CD4-positive, alpha-beta T cell (primary cell): ENCODE data around the gene BLM. TPM values are rescaled to one million over a fixed set of nuclear protein-coding genes. Genes with fewer than 3 reads are reported as not detected.
A peak's percentile ranks its signal among the peaks of the same experiment; 100 is the strongest.
"Not testable (repeated sequence)": the region's sequence is repeated elsewhere in the genome, so short reads cannot be mapped to it uniquely, and the experiment has no call there.

Source experiments
- ATAC-seq: fragments of 200-7000 bp; cut with Tn5 transposase; one replicate; pipeline ENCODE4 v1.10.0; 2022; ENCODE audit warnings: mild to moderate bottlenecking; ENCODE audit not compliant: poor library complexity
- CTCF ChIA-PET: fragments of 350-600 bp; sonication (Branson Sonifier 250); formaldehyde crosslinking; loops from one replicate; lab custom pipeline; 2021; ENCODE audit warnings: antibody characterized with exemption, inconsistent platforms; lab: Charles Lee
- POLR2A ChIA-PET: fragments of 350-600 bp; sonication (Branson Sonifier 250); formaldehyde crosslinking; loops from one replicate; lab custom pipeline; 2021; ENCODE audit warnings: antibody characterized with exemption, inconsistent platforms; lab: Charles Lee
- DNase-seq, 14 experiments: peaks; one replicate each; pipeline ENCODE4 v3.0.0-alpha.2; 2013 to 2020; ENCODE audit warnings: mixed read lengths in 2 of 14
- H3K27ac ChIP-seq, 2 donors: one replicate each; pipeline versions ENCODE4 v1.5.1 to v1.7.0; 2013; ENCODE audit warnings: low read length in 2 of 2, low read depth in 1 of 2, mild to moderate bottlenecking in 1 of 2
- H3K27me3 ChIP-seq, 2 experiments: 1 replicate in 1 of 2; 2 replicates in 1 of 2; pipeline versions ENCODE4 v1.6.1 to v1.7.0; 2013; ENCODE audit warnings: low read length in 2 of 2, control low read depth in 1 of 2, mild to moderate bottlenecking in 1 of 2, moderate library complexity in 1 of 2; ENCODE audit not compliant: insufficient read depth in 2 of 2, control insufficient read depth in 1 of 2
- H3K36me3 ChIP-seq: one replicate; pipeline ENCODE4 v1.6.1; 2013; ENCODE audit warnings: low read length, control low read depth; ENCODE audit not compliant: insufficient read depth
- H3K4me1 ChIP-seq: one replicate; pipeline ENCODE4 v1.6.1; 2013; ENCODE audit warnings: low read length, control low read depth; ENCODE audit not compliant: insufficient read depth
- H3K4me3 ChIP-seq: one replicate; pipeline ENCODE4 v1.5.1; 2013; ENCODE audit warnings: mild to moderate bottlenecking, low read length, moderate library complexity
- H3K9me3 ChIP-seq, 2 experiments: 1 replicate in 1 of 2; 2 replicates in 1 of 2; pipeline versions ENCODE4 v1.6.1 to v1.7.0; 2013; ENCODE audit warnings: low read length in 2 of 2, mild to moderate bottlenecking in 2 of 2, control low read depth in 1 of 2, moderate library complexity in 1 of 2; ENCODE audit not compliant: control insufficient read depth in 1 of 2, insufficient read depth in 1 of 2
- H3K27ac Mint-ChIP-seq: one replicate; pipeline ENCODE4 v1.8.0; 2020; ENCODE audit warnings: mixed read lengths
- H3K27me3 Mint-ChIP-seq: one replicate; pipeline ENCODE4 v1.8.0; 2021; ENCODE audit warnings: mixed read lengths
- H3K36me3 Mint-ChIP-seq: one replicate; pipeline ENCODE4 v1.8.0; 2021; ENCODE audit warnings: low read depth, mixed read lengths
- H3K4me1 Mint-ChIP-seq: one replicate; pipeline ENCODE4 v1.8.0; 2021; ENCODE audit warnings: low read depth, mixed read lengths
- H3K4me3 Mint-ChIP-seq: one replicate; pipeline ENCODE4 v1.8.0; 2020; ENCODE audit warnings: mild to moderate bottlenecking, mixed read lengths
- H3K9me3 Mint-ChIP-seq: one replicate; pipeline ENCODE4 v1.8.0; 2020; ENCODE audit warnings: mixed read lengths
- intact Hi-C, 2 experiments: fragments of 100-400 bp; cut with DNase I in 1 of 2; cut with micrococcal nuclease in 1 of 2; formaldehyde crosslinking; loops; one replicate each; pipeline versions ENCODE4 v1.15.1 to v1.9.0; 2023 to 2025; cut with DNase I, micrococcal nuclease
- polyA plus RNA-seq, 2 donors: library from polyadenylated mRNA; unstranded; fragments of 120-200 nt; gene quantifications; one replicate each; pipeline ENCODE4 v1.2.1, GENCODE V29; 2013
- total RNA-seq, 174 experiments: library from RNA in 2 of 174; stranded (reverse) in 2 of 174; gene quantifications; one replicate each; pipeline ENCODE4 v1.2.3 and lab custom pipeline; 2021 to 2026
- TF ChIP-seq, protein P1 (sequence below): fragments of 200-600 bp; IDR thresholded peaks from one replicate; pipeline ENCODE4 v1.8.0; 2022; ENCODE audit warnings: antibody characterized with exemption, mild to moderate bottlenecking

BLM gene
- 1 to 10 TPM; 1.6 to 1.8 TPM for total RNA-seq
- polyA plus RNA-seq (2013, experiment 1 of 2) = 3.6 TPM
- polyA plus RNA-seq (2013, experiment 2 of 2) = 5.3 TPM
- total RNA-seq (lab: John Stamatoyannopoulos, UW) = 6.1 to 178 (median 17.6) reads per million in 172 experiments

DNA sequence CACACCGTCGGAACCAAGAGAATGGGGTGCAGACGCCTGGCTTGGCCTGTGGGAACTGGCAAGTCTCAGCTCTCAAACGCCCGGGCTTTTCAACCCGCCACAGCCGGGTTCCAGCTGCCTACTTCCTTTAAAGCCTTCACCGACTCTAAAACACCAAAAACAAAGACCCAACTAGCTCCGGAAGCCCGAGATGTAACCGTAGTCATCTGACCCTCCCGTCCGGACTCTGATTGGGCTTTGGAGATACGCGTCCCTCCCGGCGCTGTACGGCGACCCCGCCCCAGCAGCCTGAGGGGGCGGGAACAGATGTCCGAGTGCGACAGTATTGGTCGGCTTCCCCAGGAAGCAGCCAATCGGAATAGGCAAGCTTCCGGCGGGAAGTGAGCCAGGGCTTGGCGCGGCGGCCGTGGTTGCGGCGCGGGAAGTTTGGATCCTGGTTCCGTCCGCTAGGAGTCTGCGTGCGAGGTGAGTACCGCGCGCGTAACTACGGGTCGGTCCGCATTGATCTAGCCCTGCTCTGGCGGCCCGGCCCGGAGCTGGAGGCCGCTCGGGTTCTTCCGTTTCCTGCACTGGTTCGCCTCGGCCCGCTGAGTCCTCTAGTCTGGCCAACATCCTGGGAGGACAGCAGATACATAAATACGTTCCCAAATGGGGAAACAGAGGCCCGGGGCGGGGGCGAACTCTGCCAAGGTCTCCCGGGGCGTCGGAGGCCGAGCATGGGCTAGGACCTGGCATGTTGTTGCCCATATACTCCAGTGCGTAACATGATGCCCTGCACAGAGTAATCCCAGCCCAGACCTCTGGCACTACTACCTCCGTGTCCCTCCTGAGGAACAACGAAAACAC, at the start of gene BLM:
Gene BLM (plus strand): TSS at position 371 of the 846 bp plus-strand sequence. CDS start 30,047 bp downstream, outside the sequence.
- Mint-ChIP-seq H3K27ac (peak within 1 kb of the TSS; percentile 96), H3K4me3 (peak within 1 kb of the TSS; percentile 99), H3K4me1 (peaks cover 29% of the 10 kb centered on the region), H3K9me3 (no peaks in the 10 kb centered on the region), H3K36me3 (peaks cover 8% of the 10 kb centered on the region), H3K27me3 (no peaks in the 10 kb centered on the region)
- Histone ChIP-seq H3K4me3 (peak within 1 kb of the TSS; percentile 78), H3K9me3 (no peaks in the 10 kb centered on the region), H3K27me3 (no peaks in the 10 kb centered on the region), H3K36me3 (no peaks in the 10 kb centered on the region), H3K4me1 (peaks cover 13% of the 10 kb centered on the region), H3K27ac (peak within 1 kb of the TSS; percentile 82 to 92)
- TF ChIP-seq, protein P1, sequence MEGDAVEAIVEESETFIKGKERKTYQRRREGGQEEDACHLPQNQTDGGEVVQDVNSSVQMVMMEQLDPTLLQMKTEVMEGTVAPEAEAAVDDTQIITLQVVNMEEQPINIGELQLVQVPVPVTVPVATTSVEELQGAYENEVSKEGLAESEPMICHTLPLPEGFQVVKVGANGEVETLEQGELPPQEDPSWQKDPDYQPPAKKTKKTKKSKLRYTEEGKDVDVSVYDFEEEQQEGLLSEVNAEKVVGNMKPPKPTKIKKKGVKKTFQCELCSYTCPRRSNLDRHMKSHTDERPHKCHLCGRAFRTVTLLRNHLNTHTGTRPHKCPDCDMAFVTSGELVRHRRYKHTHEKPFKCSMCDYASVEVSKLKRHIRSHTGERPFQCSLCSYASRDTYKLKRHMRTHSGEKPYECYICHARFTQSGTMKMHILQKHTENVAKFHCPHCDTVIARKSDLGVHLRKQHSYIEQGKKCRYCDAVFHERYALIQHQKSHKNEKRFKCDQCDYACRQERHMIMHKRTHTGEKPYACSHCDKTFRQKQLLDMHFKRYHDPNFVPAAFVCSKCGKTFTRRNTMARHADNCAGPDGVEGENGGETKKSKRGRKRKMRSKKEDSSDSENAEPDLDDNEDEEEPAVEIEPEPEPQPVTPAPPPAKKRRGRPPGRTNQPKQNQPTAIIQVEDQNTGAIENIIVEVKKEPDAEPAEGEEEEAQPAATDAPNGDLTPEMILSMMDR = peak; percentile 27
- CTCF ChIA-PET = interaction anchor here (0.7 to 1.8 kb wide), 7 partner anchors 69 to 398 kb away, joined by 3 to 8 read pairs (median 3); partner anchors contain the start of genes HDDC3 and UNC45A
- ATAC-seq (peak; percentile 99), DNase-seq (peak; percentile 88 to 99 (median 93))
- POLR2A ChIA-PET = interaction anchor here (0.5 to 2.4 kb wide), 26 partner anchors 11 to 716 kb away, joined by 3 to 16 read pairs (median 4); partner anchors contain the start of genes HDDC3, IQGAP1, MAN2A2 and RCCD1
- intact Hi-C loops = loop anchor here (1.0 to 10.0 kb wide), 6 partner anchors 52 to 612 kb away; partner anchors contain the start of genes HDDC3 (in 1 of the 2) and IDH2 (in 1 of the 2)

DNA sequence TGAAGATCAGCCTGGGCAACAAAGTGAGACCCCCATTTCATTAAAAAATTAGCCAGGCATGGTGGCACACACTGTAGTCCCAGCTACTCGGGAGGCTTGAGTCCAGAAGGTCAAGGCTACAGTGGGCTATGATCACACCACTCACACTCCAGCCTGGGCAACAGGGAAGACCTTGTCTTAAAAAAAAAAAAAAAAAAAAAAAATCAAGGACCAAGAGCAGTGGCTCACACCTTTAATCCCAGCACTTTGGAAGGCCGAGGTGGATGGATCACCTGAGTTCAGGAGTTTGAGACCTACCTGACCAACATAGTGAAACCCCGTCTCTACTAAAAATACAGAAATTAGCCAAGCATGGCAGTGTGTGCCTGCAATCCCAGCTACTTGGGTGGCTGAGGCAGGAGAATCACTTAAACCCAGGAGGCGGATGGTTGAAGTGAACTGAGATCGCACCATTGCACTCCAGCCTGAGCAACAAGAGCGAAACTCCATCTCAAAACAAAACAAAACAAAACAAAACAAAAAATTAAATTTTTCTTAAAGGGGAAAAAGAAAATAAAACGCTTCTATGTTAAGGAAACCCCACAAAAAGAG, 49.3 kb upstream of the BLM start:
- H3K36me3 Mint-ChIP-seq, DNase-seq, H3K36me3 ChIP-seq, H3K27me3 Mint-ChIP-seq, H3K9me3 Mint-ChIP-seq, CTCF ChIA-PET, H3K4me3 Mint-ChIP-seq, H3K27ac Mint-ChIP-seq, H3K9me3 ChIP-seq, H3K27ac ChIP-seq, H3K4me3 ChIP-seq, ATAC-seq: not testable (repeated sequence)
- POLR2A ChIA-PET = interaction anchor here (1.5 kb wide), 1 partner anchor 8 kb away, joined by 5 read pairs; no protein-coding TSS in a partner anchor
- Histone ChIP-seq H3K4me1 (peaks cover 27% of the 10 kb centered on the region), H3K27me3 (peaks cover 0 to 11% of the 10 kb centered on the region in 2 experiments)
- intact Hi-C loops = loop anchor here in 1 of 2 experiments (10.0 kb wide), 1 partner anchor 47 kb away; the partner anchor contains the start of gene BLM
- peaks cover 38% of the 10 kb centered on the region for H3K4me1 Mint-ChIP-seq

DNA sequence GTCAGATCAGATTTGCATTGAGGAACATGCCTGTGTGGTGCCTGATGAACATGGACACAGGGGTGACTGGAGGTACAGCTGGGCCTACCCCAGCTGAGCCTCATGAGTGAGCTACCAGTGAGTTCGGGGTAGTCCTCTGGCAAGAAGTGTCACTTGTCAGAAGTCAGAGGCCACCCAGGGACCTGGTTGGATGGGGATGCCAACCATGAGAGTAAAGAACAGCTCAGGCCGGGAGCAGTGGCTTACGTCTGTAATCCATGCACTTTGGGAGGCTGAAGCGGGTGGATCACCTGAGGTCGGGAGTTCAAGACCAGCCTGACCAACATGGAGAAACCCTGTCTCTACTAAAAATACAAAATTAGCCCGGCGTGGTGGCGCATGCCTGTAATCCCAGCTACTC, 46.5 kb upstream of the BLM start:
- ATAC-seq, H3K4me3 Mint-ChIP-seq, POLR2A ChIA-PET, H3K27me3 Mint-ChIP-seq, DNase-seq, H3K4me3 ChIP-seq, H3K9me3 Mint-ChIP-seq, H3K27me3 ChIP-seq, H3K9me3 ChIP-seq, H3K36me3 Mint-ChIP-seq, CTCF ChIA-PET, H3K27ac Mint-ChIP-seq, intact Hi-C loops, H3K36me3 ChIP-seq, H3K27ac ChIP-seq: not testable (repeated sequence)
- peaks cover 18% of the 10 kb centered on the region for H3K4me1 Mint-ChIP-seq
- H3K4me1 ChIP-seq = peaks cover 16% of the 10 kb centered on the region
